Right atrium auricular region (tissue), 2 donors: ENCODE results near the gene NUMBL. TPM values are rescaled to one million over a fixed set of nuclear protein-coding genes. Genes with fewer than 3 reads are reported as not detected.

Experiments
- DNase-seq: peaks from one replicate; pipeline ENCODE4 v3.0.0-alpha.2; 2019; ENCODE audit warnings: low spot score
- H3K27ac ChIP-seq, 2 donors: fragments of 200-600 bp; sonication (generic); 1 replicate in 1 of 2; 2 replicates in 1 of 2; pipeline ENCODE4 v1.5.1; 2016 to 2019
- H3K27me3 ChIP-seq, 2 donors: fragments of 200-600 bp; sonication (generic); one replicate each; pipeline versions ENCODE4 v1.5.1 to v1.6.0; 2017 to 2019
- H3K36me3 ChIP-seq: fragments of 200-600 bp; sonication (generic); one replicate; pipeline ENCODE4 v1.5.1; 2016
- H3K4me1 ChIP-seq, 2 donors: fragments of 200-600 bp; sonication (generic); one replicate each; pipeline versions ENCODE4 v1.5.1 to v1.6.0; 2017 to 2019
- H3K4me3 ChIP-seq, 2 donors: fragments of 200-600 bp; sonication (generic); 1 replicate in 1 of 2; 2 replicates in 1 of 2; pipeline ENCODE4 v1.5.1; 2017 to 2019; ENCODE audit warnings: mild to moderate bottlenecking in 1 of 2, moderate library complexity in 1 of 2
- H3K9me3 ChIP-seq, 2 donors: fragments of 200-600 bp; sonication (generic); one replicate each; pipeline ENCODE4 v1.5.1; 2019
- CTCF ChIP-seq, 2 donors: fragments of 200-600 bp; sonication (generic); IDR thresholded peaks; one replicate each; pipeline ENCODE4 v1.5.1; 2019; ENCODE audit warnings: antibody characterized with exemption in 2 of 2
- total RNA-seq, 2 donors: library from RNA; depleted of rRNA; stranded (reverse); fragments of >200 nt; gene quantifications; one replicate each; pipeline ENCODE4 v1.1.0, GENCODE V29; 2016

NUMBL gene
- total RNA-seq, 2 donors from 2014 or later, result 11.2 to 28.1 TPM

- Histone ChIP-seq H3K9me3 (no peaks in the 10 kb centered on the region), H3K27ac (peak overlapping the region; percentile 82 to 85), H3K27me3 (no peaks in the 10 kb centered on the region), H3K4me3 (no peak overlapping the region), H3K36me3 (no peaks in the 10 kb centered on the region), H3K4me1 (peaks cover 0 to 24% of the 10 kb centered on the region in 2 donors)
- no peak for TF ChIP-seq CTCF (IDR thresholded peaks at IDR 0.05)
- DNase-seq, result no peak
Measured at GRCh38 chr19:40646743-40647254, 43.7 kb downstream of the NUMBL start.

GRCh38 chr19:40642757-40643305, 47.6 kb downstream of the NUMBL start:
- H3K36me3 ChIP-seq, result no peaks in the 10 kb centered on the region
- H3K27me3 ChIP-seq, result no peaks in the 10 kb centered on the region
- DNase-seq, result no peak
- no peak overlapping the region for H3K27ac ChIP-seq
- H3K4me1 ChIP-seq, result peaks cover 0 to 24% of the 10 kb centered on the region in 2 donors
- no peaks in the 10 kb centered on the region for H3K9me3 ChIP-seq
- H3K4me3 ChIP-seq, result no peak overlapping the region
- TF ChIP-seq CTCF (IDR thresholded peaks at IDR 0.05), result no peak

- Histone ChIP-seq H3K27ac (peak overlapping the region in 1 of 2 donors; percentile 70), H3K4me3 (no peak overlapping the region), H3K9me3 (no peaks in the 10 kb centered on the region), H3K4me1 (peaks cover 0 to 24% of the 10 kb centered on the region in 2 donors), H3K36me3 (no peaks in the 10 kb centered on the region), H3K27me3 (no peaks in the 10 kb centered on the region)
- DNase-seq, result no peak
- no peak for TF ChIP-seq CTCF (IDR thresholded peaks at IDR 0.05)
Measured at GRCh38 chr19:40642051-40642706, 48.3 kb downstream of the NUMBL start.

- no peak for TF ChIP-seq CTCF (IDR thresholded peaks at IDR 0.05)
- Histone ChIP-seq H3K36me3 (no peaks in the 10 kb centered on the region), H3K27me3 (no peaks in the 10 kb centered on the region), H3K9me3 (no peaks in the 10 kb centered on the region), H3K4me1 (peaks cover 0 to 20% of the 10 kb centered on the region in 2 donors), H3K27ac (peak overlapping the region; percentile 47 to 70), H3K4me3 (no peak overlapping the region)
- DNase-seq, result no peak
Measured at GRCh38 chr19:40641281-40641680, 49.2 kb downstream of the NUMBL start.

- Histone ChIP-seq H3K4me3 (no peak overlapping the region), H3K4me1 (peaks cover 0 to 19% of the 10 kb centered on the region in 2 donors), H3K27ac (peak overlapping the region; percentile 42 to 70), H3K36me3 (no peaks in the 10 kb centered on the region), H3K9me3 (no peaks in the 10 kb centered on the region), H3K27me3 (no peaks in the 10 kb centered on the region)
- no peak for DNase-seq
- TF ChIP-seq CTCF (IDR thresholded peaks at IDR 0.05), result no peak
Measured at GRCh38 chr19:40640744-40641143, 49.7 kb downstream of the NUMBL start.
